GM19397 (cell line): ENCODE measurements around the gene LMNTD1.
"Not testable (repeated sequence)": the region's sequence is repeated elsewhere in the genome, so short reads cannot be mapped to it uniquely, and the experiment has no call there.

Experiments used
- ATAC-seq: cut with Tn5 transposase; IDR thresholded peaks from one replicate; pipeline ENCODE4 v1.9.1; 2021; ENCODE audit warnings: mild to moderate bottlenecking, moderate library complexity; ENCODE audit not compliant: unreplicated experiment

LMNTD1 gene

DNA sequence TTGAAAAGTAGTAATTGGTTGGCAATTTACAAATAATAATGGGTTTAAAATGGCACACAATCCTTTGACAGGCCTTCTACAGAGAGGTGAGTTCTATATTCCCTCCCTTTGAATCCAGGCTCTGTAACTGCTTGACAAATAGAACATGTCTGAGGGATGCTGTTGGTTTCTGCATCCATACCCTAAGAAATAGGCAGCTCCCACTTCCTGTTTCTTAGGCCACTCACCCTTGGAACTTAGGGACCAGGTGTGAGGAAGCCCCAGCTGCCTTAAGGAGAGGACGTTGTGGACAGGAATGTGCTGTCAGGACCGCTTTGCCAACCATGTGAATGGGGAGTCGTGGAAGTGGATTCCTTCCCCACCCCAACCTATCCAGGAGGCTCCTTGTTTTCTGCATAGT is 59.4 kb downstream of the LMNTD1 start:
- no peak for ATAC-seq

DNA sequence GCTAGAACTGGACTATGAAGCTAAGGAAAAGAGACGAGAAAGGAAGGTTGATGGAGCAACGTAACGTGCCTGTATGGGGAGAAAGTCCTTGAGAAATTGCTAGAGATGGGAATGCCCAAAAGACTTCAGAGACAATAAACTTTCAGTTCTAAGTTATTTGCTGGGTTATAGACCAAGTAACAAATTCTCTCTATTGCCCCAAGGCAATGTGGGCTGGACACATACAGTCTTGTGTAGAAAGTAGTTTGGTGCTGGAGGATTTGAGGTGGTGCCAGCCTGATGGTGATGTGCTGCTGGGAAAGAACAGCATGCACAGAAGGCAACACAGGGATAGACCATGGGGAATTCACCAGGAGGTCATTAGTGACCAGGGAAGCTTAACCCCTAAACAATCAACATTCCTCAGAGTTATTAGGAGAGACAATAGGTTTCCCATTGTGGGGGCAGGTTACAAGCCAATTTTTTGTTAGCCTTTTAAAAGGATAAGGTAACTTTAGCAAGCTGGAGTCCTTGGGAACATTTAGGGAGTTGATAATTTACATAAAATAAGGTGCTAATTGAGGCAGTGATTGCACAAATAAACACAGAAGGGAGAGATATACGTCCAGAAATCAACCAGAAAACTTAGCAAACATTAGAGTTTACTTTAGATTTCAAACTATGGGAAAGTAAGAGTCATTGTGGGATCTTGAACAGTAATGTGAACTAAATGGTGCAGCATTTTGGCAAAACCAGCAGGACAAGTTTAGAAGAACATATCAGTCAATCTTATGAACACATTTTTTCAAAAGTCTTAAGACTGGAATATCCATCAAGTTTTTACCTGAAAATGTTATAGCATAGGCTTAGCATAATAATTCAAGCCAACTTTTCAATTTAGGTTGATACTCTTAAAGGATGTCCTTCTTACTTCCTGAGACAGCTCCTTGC is 61.4 kb downstream of the LMNTD1 start:
- ATAC-seq, result no peak

DNA sequence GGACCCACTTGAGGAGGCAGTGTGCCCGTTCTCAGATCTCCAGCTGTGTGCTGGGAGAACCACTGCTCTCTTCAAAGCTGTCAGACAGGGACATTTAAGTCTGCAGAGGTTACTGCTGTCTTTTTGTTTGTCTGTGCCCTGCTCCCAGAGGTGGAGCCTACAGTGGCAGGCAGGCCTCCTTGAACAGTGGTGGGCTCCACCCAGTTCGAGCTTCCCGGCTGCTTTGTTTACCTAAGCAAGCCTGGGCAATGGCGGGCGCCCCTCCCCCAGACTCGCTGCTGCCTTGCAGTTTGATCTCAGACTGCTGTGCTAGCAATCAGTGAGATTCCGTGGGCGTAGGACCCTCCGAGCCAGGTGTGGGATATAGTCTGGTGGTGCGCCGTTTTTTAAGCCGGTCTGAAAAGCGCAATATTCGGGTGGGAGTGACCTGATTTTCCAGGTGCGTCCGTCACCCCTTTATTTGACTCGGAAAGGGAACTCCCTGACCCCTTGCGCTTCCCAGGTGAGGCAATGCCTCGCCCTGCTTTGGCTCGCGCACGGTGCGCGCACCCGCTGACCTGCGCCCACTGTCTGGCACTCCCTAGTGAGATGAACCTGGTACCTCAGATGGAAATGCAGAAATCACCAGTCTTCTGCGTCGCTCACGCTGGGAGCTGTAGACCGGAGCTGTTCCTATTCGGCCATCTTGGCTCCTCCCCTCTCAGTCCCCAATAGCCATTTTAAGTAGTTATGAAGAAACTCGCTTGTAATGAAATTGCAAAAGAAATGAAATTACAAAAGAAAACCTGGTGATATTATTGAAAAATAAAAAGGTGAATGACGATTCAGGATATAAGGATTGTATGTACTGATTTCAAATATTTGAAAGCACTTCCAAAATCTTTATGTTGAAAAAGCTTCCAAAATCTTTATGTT is 63.9 kb downstream of the LMNTD1 start:
- not testable (repeated sequence) for ATAC-seq

DNA sequence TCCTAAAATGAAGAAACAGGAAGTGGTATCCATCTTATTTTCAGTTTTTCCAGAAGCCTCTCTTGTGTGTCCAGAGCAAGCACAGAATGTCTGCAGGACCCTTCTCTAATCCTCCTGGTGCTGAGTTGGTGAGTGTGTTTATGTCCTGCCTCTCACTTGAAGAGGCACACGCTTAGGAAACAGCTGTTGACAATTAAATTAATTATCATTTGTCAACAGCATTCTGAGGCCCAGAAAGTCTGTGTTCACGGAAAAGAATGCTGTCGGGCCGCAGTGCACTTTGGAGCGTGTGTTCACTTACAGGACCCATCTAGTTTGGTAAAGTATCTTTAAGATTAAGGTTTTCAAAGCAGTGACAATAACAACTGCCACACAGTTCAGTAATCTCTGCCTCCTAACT is 70.5 kb downstream of the LMNTD1 start:
- no peak for ATAC-seq

DNA sequence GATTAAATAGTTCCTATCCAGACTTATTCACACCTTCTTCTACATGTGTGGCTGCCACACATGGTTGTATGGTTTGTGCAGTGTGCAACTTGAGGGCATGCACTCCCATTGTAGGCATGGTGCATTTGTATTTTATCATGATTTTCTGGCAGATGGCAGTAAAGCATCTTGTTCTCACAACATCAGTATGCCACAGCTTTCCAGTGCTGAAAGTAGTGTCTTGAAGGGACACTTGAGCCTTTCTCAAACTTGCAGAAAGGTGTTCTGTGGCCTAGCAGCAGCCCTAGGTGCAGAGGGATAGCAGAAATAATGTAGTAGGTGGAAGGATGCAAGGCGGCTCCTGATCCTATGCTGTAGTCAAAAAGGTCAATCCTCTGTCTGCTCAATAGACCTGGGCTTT is 72.9 kb downstream of the LMNTD1 start:
- ATAC-seq, result no peak

DNA sequence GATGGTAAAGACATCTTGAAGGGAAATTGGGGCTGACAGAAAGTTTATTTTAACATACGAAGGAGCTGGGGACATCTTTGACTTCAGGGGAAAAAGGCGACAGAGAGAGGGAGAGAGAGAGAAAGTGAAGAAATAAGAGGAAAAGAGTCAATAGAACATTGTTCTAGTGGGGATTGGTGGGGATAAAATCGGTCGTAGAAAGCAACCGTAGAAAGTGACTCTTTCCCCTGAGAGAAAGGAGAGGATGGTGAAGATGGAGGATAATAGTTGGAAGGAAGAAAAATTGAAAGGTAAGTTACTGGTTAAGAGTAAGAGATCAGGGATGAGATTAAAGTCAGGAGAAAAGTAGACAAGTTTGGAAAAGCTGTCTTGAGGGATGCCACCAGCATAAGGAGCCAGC is 75.9 kb downstream of the LMNTD1 start:
- ATAC-seq, result no peak

DNA sequence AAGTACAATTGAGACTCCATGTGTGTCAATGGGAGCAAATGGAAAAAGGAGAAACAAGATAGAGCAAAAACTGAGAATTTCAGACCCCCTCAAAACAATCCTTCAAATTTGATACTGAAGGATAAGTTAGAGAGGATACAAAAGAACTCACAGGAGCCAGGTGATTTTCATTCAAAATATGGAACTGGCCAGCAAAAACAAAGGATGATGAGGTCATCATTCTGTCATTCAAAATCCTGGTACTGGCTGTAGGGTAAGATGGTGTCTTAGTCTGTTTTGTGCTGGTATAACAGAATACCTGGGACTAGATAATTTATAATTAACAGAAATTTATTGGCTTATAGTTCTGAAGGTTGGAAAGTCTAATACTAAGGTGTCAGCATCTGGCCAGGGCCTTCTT is 80.6 kb downstream of the LMNTD1 start:
- no peak for ATAC-seq

DNA sequence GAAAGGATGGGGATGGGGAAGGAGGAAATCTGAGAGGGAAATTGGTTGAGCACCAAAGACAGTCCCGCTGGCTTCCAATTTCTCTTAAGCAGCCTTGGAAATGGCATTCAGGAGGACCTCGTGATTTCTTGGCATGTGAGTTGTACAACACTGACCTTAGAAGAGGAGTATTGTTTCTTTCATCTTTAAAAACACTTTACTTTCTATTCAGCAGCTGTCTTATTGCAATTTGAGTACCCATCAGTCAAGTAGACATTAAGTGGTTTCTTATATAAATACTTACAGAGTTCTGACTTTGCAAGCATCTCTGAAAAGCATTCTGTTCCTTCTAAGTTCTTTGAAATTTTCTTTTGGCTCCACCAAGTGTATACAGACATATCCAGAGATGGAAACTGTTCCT is 83.2 kb downstream of the LMNTD1 start:
- ATAC-seq, result no peak

DNA sequence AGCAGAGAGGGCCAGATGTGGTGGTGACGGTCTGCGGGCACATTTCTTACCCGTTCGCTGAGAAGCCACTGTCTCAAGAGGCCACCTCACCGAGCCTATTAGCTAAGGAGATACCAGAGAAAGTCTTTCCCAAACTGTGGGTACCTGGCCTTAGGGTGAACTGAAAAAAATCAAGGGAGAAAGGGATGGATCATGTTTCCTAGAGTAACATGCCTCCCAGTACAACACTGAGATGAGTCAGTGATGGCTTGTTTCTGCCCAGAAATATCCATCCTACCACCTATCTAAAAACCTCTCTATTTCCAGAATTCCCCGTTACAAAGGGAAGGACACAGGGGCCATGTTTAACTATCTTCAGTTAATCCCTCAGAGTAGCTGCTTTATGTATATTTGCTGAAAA is 83.7 kb downstream of the LMNTD1 start:
- ATAC-seq, result no peak

DNA sequence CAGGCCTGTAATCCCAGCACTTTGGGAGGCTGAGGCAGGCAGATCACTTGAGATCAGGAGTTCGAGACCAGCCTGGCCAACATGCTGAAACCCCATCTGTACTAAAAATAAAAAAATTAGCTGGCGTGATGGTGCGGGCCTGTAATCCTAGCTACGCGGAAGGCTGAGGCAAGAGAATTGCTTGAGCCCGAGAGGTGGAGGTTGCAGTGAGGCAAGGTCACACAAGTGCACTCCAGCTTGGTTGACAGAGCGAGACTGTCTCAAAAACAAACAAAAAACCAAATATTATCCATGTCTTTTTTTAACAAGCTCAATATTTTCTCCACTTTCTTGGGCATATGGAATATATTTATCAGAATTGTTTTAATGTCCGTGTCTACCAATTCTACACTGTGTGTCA is 89.6 kb downstream of the LMNTD1 start:
- no peak for ATAC-seq

DNA sequence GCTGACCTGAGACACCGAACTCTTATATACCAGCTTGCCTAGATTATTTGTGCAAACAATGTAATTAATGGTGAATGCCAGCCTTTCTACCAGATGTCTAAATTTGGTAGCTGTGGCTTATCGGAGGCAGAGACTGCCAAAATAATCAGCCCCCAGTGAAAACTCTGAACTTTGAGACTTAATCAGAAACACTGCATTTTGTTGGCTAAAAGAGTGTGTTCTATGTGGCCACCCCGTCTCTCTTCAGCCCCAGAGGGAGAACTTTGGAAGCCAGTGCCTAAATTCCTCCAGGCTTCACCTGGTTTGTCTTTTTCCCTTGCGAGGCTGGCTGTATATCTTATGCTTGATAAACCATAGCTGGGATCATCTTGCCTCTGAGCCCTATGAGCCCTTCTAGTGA is 90.1 kb downstream of the LMNTD1 start:
- ATAC-seq, result no peak

DNA sequence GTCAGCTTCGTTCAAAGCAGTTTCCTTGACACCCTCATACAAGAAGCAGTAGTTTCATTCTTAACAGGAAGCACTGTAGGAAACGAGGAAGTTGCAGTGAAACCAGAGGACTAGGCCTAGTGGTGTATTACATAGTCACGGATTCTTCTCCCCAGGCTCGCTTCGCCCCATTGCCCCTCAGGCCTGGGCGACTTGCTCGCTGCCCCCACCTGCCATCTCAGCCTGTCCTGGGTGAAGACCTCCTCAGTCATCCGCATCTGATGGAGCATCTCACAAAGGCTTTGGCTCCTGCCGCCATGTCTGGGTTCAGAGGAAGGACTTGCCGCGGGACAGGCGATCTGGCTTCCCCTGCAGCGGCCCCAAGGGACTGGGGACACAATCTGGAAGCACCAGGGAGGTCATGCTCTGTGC is 93.5 kb downstream of the LMNTD1 start:
- ATAC-seq, result peak; percentile 93

DNA sequence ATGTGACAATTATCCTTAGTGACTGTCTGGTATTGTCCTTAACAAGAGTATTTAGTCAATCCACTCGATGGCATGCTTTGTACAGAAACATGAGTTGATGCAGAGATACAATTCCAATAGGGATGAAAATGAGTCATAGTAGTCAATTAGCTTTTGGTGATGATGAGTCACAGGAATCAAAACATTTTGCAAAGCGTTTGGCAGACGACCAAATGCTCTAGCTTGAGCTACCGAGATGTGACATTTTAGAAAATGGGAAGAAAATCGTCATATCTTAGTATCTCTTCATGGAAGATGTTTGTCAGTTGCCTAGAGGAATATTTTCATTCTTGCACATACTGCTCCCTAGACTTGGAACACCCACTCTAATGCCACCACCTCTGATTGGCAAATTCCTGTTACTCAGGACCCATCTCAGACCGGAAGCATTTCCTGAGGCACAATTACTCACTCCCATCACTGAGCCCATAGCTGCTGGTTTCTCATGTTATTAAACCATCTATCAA is 95.0 kb downstream of the LMNTD1 start:
- ATAC-seq, result no peak

DNA sequence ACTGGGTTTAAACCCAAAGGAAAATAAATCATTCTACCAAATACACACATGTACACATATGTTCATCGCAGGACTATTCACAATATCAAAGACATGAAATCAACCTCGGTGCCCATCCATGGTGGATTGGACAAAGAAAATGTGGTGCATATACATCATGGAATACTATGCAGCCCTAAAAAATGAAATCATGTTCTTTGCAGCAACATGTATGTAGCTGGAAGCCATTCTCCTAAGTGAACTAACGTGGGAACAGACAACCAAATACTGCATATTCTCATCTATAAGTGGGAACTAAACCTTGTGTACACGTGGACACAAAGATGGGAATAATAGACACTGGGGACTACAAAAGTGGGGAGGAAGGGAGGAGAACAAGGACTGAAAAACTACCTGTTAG is 96.6 kb downstream of the LMNTD1 start:
- ATAC-seq, result no peak

DNA sequence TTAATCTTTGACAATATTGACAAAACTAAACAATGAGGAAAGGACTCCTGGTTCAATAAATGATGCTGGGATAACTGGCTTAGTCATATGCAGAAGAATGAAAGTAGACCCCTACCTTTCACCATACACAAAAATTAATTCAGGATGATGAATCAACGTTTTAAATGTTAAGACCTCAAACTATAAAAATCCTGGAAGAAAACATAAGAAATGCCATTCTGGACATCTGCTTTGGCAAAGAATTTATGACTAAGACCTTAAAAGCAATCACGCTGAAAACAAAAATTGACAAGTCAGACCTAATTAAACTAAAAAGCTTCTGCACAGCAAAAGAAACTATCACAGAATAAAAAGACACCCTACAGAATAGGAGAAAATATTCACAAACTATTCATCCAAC is 97.4 kb downstream of the LMNTD1 start:
- ATAC-seq, result no peak

DNA sequence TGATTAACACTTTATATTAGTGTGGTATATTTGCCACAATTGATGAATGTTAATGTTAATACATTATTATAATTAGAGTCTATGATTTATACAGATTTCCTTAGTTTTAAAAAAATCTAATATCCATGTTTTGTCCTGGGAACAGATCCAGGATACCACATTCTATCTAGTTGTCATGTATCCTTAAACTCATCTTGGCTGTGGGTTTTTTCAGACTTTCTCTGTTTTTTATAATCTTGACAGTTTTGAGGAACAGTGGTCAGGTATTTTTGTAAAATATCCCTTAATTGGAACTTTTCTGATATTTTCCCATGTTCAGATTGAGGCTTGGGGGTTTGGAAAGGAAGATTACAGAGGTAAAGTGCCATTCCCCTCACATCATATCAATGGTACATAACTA is 104.1 kb downstream of the LMNTD1 start:
- ATAC-seq, result no peak

DNA sequence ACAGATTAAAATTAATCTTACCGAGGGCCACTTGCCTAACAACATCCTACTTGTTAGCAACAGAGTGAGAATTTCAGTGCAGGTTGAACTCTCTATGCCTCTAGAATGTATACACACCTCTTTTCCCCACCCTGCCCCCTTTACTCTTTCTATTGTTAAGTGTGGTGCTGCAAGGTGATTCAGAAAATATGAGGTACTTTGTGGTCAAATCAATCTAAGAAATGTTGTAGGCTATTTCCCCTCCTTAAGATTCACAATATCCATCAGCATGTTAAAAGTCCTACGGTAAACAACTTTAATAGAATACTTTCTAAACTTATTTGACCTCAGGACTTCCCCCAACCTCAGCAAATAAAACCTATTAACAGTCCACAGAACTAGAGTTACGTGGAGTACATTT is 106.0 kb downstream of the LMNTD1 start:
- ATAC-seq, result no peak

DNA sequence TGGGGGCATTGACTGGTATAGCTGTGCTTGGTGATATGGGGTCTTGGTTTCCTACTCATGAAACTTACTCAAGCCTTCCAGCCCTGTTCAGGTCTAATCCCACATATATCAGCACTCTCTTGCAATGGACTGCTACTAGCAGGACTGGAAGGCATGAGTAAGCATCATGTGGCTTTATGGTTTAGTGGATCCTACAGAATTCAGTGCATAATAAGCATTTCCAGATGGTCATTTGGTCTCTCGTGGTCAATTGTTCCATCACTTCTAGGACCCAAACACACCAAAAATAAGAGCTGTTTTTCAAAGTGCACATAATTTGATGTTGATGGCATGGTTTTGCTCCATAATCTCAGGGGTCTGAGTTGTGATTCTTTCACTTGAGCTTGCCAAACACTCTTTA is 114.4 kb downstream of the LMNTD1 start:
- no peak for ATAC-seq

DNA sequence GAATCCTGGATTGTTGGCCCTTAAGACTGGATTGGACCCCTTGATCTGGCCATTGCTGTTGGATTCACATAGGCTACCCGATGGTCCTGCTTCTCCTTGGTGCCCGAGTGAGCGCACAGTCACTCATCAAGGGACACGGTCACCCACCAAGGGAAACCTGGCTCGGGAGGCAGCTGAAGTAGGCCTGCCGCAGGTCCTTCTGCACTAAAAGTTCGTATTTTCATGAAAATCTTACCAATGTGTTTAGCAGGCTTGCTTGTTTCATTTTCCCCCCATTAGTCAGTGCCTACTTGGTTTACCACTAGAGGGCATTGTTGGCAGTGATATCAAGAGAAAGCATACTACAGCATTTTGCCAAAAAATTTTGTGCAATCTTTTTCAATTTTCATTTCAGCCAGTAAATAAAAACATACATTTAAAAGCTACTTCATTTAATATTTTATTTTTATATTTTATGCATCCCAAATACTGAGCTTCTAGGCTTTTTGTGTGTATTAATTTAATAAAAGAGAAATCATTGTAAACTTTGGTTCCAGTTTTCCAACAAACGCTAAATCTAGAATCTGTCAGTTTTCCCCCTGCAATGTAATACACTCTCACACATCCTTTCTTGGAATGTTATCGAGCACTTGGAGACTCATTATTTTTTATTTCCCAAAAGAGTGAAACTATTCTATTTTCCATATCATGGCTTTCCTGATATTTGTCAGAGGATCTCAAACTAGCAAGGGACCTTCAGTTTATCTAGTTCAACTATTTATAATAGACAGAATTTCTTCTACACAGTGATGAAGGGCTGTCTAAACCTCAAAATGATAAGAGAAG is 116.7 kb downstream of the LMNTD1 start:
- no peak for ATAC-seq

DNA sequence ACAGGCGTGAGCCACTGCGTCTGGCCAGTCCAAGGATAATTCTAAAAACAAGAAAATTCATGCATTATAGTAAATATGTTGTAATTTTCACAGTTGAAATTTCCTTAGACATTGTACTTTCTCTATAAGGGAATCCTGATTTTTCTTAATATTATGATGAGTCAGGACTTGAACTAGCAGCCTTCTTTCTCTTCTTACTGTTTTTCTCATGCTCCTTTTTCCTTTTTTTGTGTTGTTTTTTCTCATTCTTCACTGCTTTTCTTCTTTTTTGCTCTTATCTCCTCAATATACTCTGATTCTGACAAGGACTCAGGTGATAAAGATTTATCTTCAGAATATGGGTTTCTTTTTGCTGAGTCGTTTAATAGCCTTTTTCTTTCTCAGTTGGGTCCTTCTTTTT is 117.7 kb downstream of the LMNTD1 start:
- ATAC-seq, result no peak

DNA sequence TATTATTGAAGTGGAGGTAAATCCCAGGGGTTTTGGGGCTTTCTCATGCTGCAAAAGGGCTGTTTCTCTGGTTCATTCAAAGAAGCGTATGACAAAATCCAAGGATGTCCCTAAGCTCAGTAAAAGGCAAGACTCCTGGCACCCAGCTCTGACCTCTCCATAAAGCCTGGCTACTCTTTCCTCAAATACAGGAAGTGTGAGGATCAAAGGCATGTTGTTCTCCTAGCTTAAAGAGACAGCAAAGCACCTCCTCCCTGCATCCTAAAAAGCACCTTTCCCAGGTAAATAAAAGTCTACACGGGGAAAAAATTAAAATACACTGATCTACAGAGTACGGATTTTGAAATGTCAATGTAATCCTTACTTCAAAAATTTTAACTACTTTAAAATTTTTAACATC is 118.6 kb downstream of the LMNTD1 start:
- no peak for ATAC-seq
